Measurements from ENCODE around the gene PPP2R5E.

The PPP2R5E gene

DNA sequence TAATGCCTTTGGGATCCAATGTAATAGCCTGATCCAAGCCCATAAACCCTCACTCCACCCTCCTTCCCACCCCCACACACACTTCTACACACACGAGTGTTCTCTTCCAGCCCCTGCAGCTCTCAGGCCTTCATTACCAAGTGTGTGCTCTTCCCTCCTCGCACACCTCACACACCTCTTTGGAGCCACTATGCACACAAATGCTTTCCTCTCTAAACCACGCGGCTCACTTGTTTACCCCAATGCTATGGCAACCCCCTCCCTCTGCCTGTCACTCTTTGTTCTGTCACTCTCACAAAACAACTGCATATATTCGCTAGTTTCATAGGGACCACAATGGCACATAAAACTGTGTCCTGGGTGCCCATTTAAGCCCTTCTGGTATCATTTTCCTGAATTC, 35.1 kb downstream of the PPP2R5E start:
- H3K9me2 ChIP-seq (replicated peaks; ENCODE audit: insufficient read depth, low read length), result no peaks in the 10 kb centered on the region
- peaks cover 88% of the 10 kb centered on the region for H3K79me2 ChIP-seq (ENCODE audit: insufficient read depth, low read length)
- TF ChIP-seq, protein P1, sequence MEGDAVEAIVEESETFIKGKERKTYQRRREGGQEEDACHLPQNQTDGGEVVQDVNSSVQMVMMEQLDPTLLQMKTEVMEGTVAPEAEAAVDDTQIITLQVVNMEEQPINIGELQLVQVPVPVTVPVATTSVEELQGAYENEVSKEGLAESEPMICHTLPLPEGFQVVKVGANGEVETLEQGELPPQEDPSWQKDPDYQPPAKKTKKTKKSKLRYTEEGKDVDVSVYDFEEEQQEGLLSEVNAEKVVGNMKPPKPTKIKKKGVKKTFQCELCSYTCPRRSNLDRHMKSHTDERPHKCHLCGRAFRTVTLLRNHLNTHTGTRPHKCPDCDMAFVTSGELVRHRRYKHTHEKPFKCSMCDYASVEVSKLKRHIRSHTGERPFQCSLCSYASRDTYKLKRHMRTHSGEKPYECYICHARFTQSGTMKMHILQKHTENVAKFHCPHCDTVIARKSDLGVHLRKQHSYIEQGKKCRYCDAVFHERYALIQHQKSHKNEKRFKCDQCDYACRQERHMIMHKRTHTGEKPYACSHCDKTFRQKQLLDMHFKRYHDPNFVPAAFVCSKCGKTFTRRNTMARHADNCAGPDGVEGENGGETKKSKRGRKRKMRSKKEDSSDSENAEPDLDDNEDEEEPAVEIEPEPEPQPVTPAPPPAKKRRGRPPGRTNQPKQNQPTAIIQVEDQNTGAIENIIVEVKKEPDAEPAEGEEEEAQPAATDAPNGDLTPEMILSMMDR (IDR thresholded peaks at IDR 0.05; ENCODE audit: insufficient read depth, low read length, poor library complexity, severe bottlenecking), result no peak
- H3K4me3 ChIP-seq (ENCODE audit: insufficient read depth, low read length, poor library complexity, severe bottlenecking), result no peak overlapping the region
- H3K9me3 ChIP-seq (ENCODE audit: insufficient read depth, low read length), result no peaks in the 10 kb centered on the region
- no peak overlapping the region for H3K9ac ChIP-seq (ENCODE audit: low read length)
- H3F3A ChIP-seq (ENCODE audit: insufficient read depth), result no peaks in the 10 kb centered on the region
- H3K36me3 ChIP-seq (ENCODE audit: low read length), result no peaks in the 10 kb centered on the region
- no peak overlapping the region for H3K4me2 ChIP-seq (ENCODE audit: low read depth, low read length, poor library complexity, severe bottlenecking)
- no peaks in the 10 kb centered on the region for H4K20me1 ChIP-seq (ENCODE audit: low read depth, low read length)
- no peak overlapping the region for H2AFZ ChIP-seq (ENCODE audit: low read depth, low read length, severe bottlenecking)
- H3K27ac ChIP-seq (ENCODE audit: low read depth, low read length), result no peak overlapping the region
- no peaks in the 10 kb centered on the region for H3K27me3 ChIP-seq (ENCODE audit: low read length)

DNA sequence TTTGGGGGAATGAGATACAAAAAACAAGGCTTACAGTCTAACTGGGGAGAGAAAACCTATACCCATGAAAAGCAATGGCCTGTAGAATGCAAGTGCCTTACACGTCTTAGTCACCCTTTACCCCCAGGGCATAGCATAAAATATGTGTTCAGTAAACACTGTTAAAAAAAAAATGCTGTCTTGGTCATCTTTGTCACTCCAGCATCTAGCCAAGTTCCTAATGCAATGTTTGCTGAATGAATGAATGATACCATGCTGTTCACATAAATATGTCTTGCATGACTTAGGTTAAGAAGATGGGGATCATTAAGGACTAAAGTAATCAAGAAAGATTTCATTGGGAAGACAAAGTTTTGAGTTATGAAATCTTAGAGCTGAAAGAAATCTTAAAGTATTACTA, 38.5 kb downstream of the PPP2R5E start:
- Histone ChIP-seq H3K9me2 (replicated peaks; ENCODE audit: insufficient read depth, low read length) (no peaks in the 10 kb centered on the region), H2AFZ (ENCODE audit: low read depth, low read length, severe bottlenecking) (no peak overlapping the region), H3K79me2 (ENCODE audit: insufficient read depth, low read length) (peaks cover 88% of the 10 kb centered on the region), H3K4me3 (ENCODE audit: insufficient read depth, low read length, poor library complexity, severe bottlenecking) (no peak overlapping the region), H3F3A (ENCODE audit: insufficient read depth) (no peaks in the 10 kb centered on the region), H4K20me1 (ENCODE audit: low read depth, low read length) (no peaks in the 10 kb centered on the region), H3K9ac (ENCODE audit: low read length) (no peak overlapping the region), H3K9me3 (ENCODE audit: insufficient read depth, low read length) (no peaks in the 10 kb centered on the region), H3K4me2 (ENCODE audit: low read depth, low read length, poor library complexity, severe bottlenecking) (no peak overlapping the region), H3K36me3 (ENCODE audit: low read length) (no peaks in the 10 kb centered on the region), H3K27ac (ENCODE audit: low read depth, low read length) (no peak overlapping the region), H3K27me3 (ENCODE audit: low read length) (no peaks in the 10 kb centered on the region)
- TF ChIP-seq, protein P1 (IDR thresholded peaks at IDR 0.05; ENCODE audit: insufficient read depth, low read length, poor library complexity, severe bottlenecking), result no peak
- TF ChIP-seq EZH2phosphoT487 (conservative IDR thresholded peaks at IDR 0.05; ENCODE audit: low read length), result no peak

DNA sequence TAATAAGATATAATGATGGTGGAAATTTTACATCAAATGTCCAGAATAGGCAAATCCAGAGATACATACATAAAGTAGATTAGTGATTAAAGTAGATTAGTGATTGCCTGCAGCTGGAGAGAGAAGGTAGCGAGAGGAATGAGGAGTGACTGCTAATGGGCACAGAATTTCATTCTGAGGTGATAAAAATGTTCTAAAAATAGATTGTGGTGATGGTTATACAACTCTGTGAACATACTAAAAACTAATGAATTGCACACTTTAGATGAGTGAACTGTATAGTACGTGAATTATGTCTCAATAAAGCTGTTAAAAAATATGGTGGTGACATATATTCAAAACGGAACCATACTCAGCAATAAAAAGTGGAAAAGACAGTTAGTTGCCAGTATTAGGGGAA, 41.7 kb downstream of the PPP2R5E start:
- Histone ChIP-seq H3K27ac (ENCODE audit: low read depth, low read length) (no peak overlapping the region), H3K4me2 (ENCODE audit: low read depth, low read length, poor library complexity, severe bottlenecking) (no peak overlapping the region), H3K9ac (ENCODE audit: low read length) (no peak overlapping the region), H3K9me3 (ENCODE audit: insufficient read depth, low read length) (no peaks in the 10 kb centered on the region), H3K79me2 (ENCODE audit: insufficient read depth, low read length) (peaks cover 92% of the 10 kb centered on the region), H4K20me1 (ENCODE audit: low read depth, low read length) (no peaks in the 10 kb centered on the region), H3K4me3 (ENCODE audit: insufficient read depth, low read length, poor library complexity, severe bottlenecking) (no peak overlapping the region), H3K9me2 (replicated peaks; ENCODE audit: insufficient read depth, low read length) (no peaks in the 10 kb centered on the region), H3F3A (ENCODE audit: insufficient read depth) (peaks cover 5% of the 10 kb centered on the region; the same call in 1 of the 2 replicates), H3K27me3 (ENCODE audit: low read length) (no peaks in the 10 kb centered on the region), H2AFZ (ENCODE audit: low read depth, low read length, severe bottlenecking) (no peak overlapping the region), H3K36me3 (ENCODE audit: low read length) (no peaks in the 10 kb centered on the region)
- TF ChIP-seq EZH2phosphoT487 (conservative IDR thresholded peaks at IDR 0.05; ENCODE audit: low read length), result no peak
- TF ChIP-seq, protein P1 (IDR thresholded peaks at IDR 0.05; ENCODE audit: insufficient read depth, low read length, poor library complexity, severe bottlenecking), result no peak
